ENCODE results near the gene SYT17.
A peak's percentile ranks its signal among the peaks of the same experiment; 100 is the strongest.

The SYT17 gene

DNA sequence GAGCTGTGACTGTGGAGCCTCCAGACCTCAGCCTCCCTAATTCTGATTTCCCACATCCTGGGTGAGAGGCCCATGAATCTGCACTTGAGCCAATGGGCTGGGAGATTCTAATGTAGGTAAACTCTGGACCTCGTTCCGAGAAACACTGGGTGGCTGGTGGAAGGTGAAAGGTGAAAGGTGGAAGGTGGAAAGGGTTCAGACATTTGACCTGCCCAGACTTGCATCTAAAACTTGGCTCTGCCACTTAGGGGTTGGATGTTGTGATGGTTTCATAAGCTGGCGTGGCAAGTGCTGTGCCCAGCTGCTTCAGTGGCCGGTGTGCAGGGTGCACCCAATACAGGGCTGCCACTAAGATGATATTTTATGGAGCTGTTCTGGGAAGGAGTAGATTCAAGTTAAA, 24.8 kb downstream of the SYT17 start:
- DNase-seq (ENCODE audit: low read depth, low spot score): no peak
- H3K4me1 ChIP-seq (ENCODE audit: insufficient read depth, insufficient read length): peaks cover 2% of the 10 kb centered on the region
- no peak overlapping the region for H3K4me3 ChIP-seq (ENCODE audit: insufficient read length, low read depth)
- H3K36me3 ChIP-seq (ENCODE audit: insufficient read depth, insufficient read length, low read length): peaks cover 8% of the 10 kb centered on the region
- H3K27me3 ChIP-seq (ENCODE audit: insufficient read depth, insufficient read length): no peaks in the 10 kb centered on the region
- H3K9me3 ChIP-seq (ENCODE audit: insufficient read depth, low read length): no peaks in the 10 kb centered on the region
- H3K9ac ChIP-seq (ENCODE audit: insufficient read length, low read depth): no peak overlapping the region
- TF ChIP-seq ZNF274 (IDR thresholded peaks at IDR 0.05; ENCODE audit: low read depth, low read length) (no peak), YY1 (IDR thresholded peaks at IDR 0.05; ENCODE audit: insufficient read depth, insufficient read length) (no peak), SUZ12 (IDR thresholded peaks at IDR 0.05; ENCODE audit: extremely low read depth, insufficient read depth, insufficient read length) (no peak)

DNA sequence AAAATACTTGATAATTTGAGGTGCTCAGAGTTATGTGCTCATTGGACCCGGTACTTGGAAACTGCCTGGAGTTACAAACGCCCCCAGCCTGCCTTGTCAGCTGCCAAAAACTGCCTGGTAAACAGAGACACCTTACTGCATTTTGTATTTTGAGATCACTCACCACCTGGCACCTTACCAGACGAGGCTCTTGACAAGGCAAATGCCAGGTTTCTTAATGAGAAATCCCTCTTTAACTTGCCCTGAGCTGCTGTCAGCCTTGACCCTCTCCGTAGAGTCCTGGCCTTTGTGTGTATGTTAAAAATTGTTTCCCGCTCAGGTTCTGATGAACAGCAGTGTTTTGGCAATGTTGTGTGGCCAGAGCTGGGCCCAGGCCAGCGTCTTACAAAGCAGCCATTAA, 28.8 kb downstream of the SYT17 start:
- TF ChIP-seq ZNF274 (IDR thresholded peaks at IDR 0.05; ENCODE audit: low read depth, low read length): no peak
- TF ChIP-seq SUZ12 (IDR thresholded peaks at IDR 0.05; ENCODE audit: extremely low read depth, insufficient read depth, insufficient read length): no peak
- TF ChIP-seq YY1 (IDR thresholded peaks at IDR 0.05; ENCODE audit: insufficient read depth, insufficient read length): no peak
- H3K4me3 ChIP-seq (ENCODE audit: insufficient read length, low read depth): no peak overlapping the region
- H3K9me3 ChIP-seq (ENCODE audit: insufficient read depth, low read length): no peaks in the 10 kb centered on the region
- H3K9ac ChIP-seq (ENCODE audit: insufficient read length, low read depth): no peak overlapping the region
- peaks cover 2% of the 10 kb centered on the region for H3K4me1 ChIP-seq (ENCODE audit: insufficient read depth, insufficient read length)
- DNase-seq (ENCODE audit: low read depth, low spot score): no peak
- peaks cover 8% of the 10 kb centered on the region for H3K36me3 ChIP-seq (ENCODE audit: insufficient read depth, insufficient read length, low read length)
- H3K27me3 ChIP-seq (ENCODE audit: insufficient read depth, insufficient read length): no peaks in the 10 kb centered on the region

DNA sequence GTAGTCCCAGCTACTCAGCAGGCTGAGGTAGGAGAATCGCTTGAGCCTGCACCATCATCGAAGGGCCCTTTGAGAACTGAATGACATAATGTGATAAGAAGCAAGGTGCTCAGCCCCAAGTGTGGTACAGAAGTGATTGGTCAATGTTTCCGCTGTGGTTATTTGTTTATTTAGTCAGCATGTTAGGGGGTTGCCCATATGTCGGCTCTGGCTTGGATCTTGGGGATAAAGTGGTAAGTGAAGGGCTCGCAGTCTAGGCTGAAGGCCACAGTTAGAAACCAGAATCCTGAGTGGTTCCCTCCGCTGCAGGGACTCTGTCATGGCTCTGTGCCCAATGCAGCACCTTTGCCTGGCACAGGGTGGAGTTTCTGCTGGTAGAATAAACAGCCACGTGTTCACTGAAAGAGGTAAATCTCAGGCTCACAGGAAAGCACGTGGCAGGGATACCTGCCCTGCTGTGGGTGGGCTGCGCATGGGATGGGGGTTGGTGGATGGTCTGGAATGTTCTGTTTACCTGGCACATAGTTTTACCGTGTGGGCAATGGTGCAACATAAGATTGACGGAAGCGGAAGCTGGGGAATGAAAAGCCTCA, 35.4 kb downstream of the SYT17 start:
- DNase-seq (ENCODE audit: low read depth, low spot score): no peak
- Histone ChIP-seq H3K9ac (ENCODE audit: insufficient read length, low read depth) (peak overlapping the region; percentile 25), H3K27me3 (ENCODE audit: insufficient read depth, insufficient read length) (no peaks in the 10 kb centered on the region), H3K36me3 (ENCODE audit: insufficient read depth, insufficient read length, low read length) (no peaks in the 10 kb centered on the region), H3K4me3 (ENCODE audit: insufficient read length, low read depth) (no peak overlapping the region), H3K4me1 (ENCODE audit: insufficient read depth, insufficient read length) (peaks cover 3% of the 10 kb centered on the region), H3K9me3 (ENCODE audit: insufficient read depth, low read length) (no peaks in the 10 kb centered on the region)
- TF ChIP-seq YY1 (IDR thresholded peaks at IDR 0.05; ENCODE audit: insufficient read depth, insufficient read length) (no peak), SUZ12 (IDR thresholded peaks at IDR 0.05; ENCODE audit: extremely low read depth, insufficient read depth, insufficient read length) (no peak), ZNF274 (IDR thresholded peaks at IDR 0.05; ENCODE audit: low read depth, low read length) (no peak)

DNA sequence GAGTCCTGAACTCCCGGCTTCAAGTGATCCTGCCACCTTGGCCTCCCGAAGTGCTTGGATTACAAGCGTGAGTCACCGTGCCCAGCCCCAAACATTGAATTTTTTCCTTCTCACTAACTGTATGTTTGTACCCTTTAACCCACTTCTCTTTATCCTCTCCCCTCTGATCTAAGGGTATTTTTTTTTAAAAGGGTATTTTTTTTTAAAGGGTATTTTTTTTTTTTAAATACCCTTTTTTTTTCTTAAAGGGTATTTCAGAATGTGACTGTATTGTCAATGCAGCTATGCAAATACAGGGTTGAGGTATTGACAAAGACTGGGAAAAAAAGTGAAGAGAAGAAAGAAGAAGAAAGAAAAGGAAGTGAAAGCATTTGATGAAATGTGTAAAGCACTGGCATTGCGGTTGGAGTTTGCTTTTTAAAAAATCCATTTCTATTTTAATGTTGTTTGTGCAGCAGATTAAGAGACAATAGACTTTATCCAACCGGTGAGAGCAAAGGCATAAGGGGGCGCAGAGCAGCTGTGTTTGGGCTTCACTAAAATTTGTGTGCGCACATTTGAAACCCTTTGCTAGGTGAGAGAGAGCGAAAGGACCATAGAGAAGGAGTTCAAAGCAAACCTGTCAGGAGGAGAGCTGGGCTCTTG, 42.4 kb downstream of the SYT17 start:
- Histone ChIP-seq H3K4me1 (ENCODE audit: insufficient read depth, insufficient read length) (no peaks in the 10 kb centered on the region), H3K4me3 (ENCODE audit: insufficient read length, low read depth) (no peak overlapping the region), H3K9ac (ENCODE audit: insufficient read length, low read depth) (no peak overlapping the region), H3K9me3 (ENCODE audit: insufficient read depth, low read length) (peaks cover 24% of the 10 kb centered on the region), H3K36me3 (ENCODE audit: insufficient read depth, insufficient read length, low read length) (peaks cover 3% of the 10 kb centered on the region), H3K27me3 (ENCODE audit: insufficient read depth, insufficient read length) (no peaks in the 10 kb centered on the region)
- DNase-seq (ENCODE audit: low read depth, low spot score): no peak
- TF ChIP-seq ZNF274 (IDR thresholded peaks at IDR 0.05; ENCODE audit: low read depth, low read length): no peak
- TF ChIP-seq SUZ12 (IDR thresholded peaks at IDR 0.05; ENCODE audit: extremely low read depth, insufficient read depth, insufficient read length): no peak
- TF ChIP-seq YY1 (IDR thresholded peaks at IDR 0.05; ENCODE audit: insufficient read depth, insufficient read length): no peak

DNA sequence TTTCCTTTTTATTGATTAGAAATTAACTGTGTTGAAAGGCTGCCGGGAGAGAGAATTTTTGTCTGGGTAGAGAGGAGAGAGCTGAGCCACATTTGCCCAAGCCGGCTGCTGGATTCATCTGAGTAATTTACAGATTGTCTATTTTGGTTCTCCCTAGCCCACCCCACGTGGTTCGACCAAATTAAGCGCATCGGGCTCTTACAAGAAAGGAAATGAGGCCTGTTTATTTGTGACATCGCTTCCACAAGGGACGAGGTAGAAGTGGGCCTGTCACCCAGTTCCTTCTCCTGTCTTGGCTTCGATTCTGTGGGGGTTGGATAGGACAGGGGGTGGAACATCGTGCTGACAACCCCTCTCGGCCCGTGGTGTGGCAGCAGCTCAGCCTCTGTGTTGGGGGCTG, 42.9 kb downstream of the SYT17 start:
- Histone ChIP-seq H3K4me3 (ENCODE audit: insufficient read length, low read depth) (no peak overlapping the region), H3K36me3 (ENCODE audit: insufficient read depth, insufficient read length, low read length) (peaks cover 3% of the 10 kb centered on the region), H3K4me1 (ENCODE audit: insufficient read depth, insufficient read length) (no peaks in the 10 kb centered on the region), H3K9me3 (ENCODE audit: insufficient read depth, low read length) (peaks cover 28% of the 10 kb centered on the region), H3K27me3 (ENCODE audit: insufficient read depth, insufficient read length) (no peaks in the 10 kb centered on the region), H3K9ac (ENCODE audit: insufficient read length, low read depth) (no peak overlapping the region)
- no peak for DNase-seq (ENCODE audit: low read depth, low spot score)
- TF ChIP-seq SUZ12 (IDR thresholded peaks at IDR 0.05; ENCODE audit: extremely low read depth, insufficient read depth, insufficient read length): no peak
- TF ChIP-seq ZNF274 (IDR thresholded peaks at IDR 0.05; ENCODE audit: low read depth, low read length): no peak
- no peak for TF ChIP-seq YY1 (IDR thresholded peaks at IDR 0.05; ENCODE audit: insufficient read depth, insufficient read length)

DNA sequence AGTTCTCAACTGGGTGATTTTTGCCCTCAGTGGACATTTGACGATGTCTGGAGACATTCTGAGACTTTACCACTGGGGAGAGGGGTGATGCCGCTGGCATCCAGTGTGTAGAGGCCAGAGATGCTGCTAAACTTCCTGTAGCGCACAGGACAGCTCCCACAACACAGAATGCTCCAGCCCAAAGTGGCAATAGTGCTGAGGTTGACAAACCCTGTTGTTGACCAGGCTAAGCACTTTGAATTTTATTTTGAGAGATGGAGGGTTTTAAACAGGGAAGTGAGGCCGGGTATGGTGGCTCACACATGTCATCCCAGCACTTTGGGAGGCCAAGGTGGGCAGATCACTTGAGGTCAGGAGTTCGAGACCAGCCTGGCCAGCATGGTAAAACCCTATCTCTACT, 44.0 kb downstream of the SYT17 start:
- Histone ChIP-seq H3K9me3 (ENCODE audit: insufficient read depth, low read length) (peaks cover 30% of the 10 kb centered on the region), H3K4me3 (ENCODE audit: insufficient read length, low read depth) (no peak overlapping the region), H3K4me1 (ENCODE audit: insufficient read depth, insufficient read length) (no peaks in the 10 kb centered on the region), H3K36me3 (ENCODE audit: insufficient read depth, insufficient read length, low read length) (peaks cover 3% of the 10 kb centered on the region), H3K27me3 (ENCODE audit: insufficient read depth, insufficient read length) (no peaks in the 10 kb centered on the region), H3K9ac (ENCODE audit: insufficient read length, low read depth) (no peak overlapping the region)
- TF ChIP-seq SUZ12 (IDR thresholded peaks at IDR 0.05; ENCODE audit: extremely low read depth, insufficient read depth, insufficient read length) (no peak), ZNF274 (IDR thresholded peaks at IDR 0.05; ENCODE audit: low read depth, low read length) (no peak), YY1 (IDR thresholded peaks at IDR 0.05; ENCODE audit: insufficient read depth, insufficient read length) (no peak)
- DNase-seq (ENCODE audit: low read depth, low spot score): no peak

DNA sequence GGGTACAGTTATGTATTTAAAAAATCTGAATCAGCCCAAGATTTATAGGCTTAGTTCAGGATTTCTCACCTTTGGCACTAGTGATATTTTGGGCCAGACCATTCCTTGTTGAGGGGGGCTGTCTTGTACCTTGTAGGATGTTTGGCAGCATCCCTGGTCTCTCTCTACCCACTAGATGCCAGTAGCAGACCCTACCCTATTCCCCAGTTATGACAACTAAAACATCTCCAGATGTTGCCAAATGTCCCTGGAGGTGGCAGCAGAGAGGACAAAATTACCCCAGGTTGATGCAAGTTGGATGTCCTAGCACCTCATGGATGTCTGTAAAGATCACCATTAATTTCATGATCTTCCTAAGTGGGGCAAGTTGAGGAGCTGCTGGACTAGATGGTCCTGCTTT, 45.8 kb downstream of the SYT17 start:
- DNase-seq (ENCODE audit: low read depth, low spot score): no peak
- no peak overlapping the region for H3K4me3 ChIP-seq (ENCODE audit: insufficient read length, low read depth)
- peaks cover 4% of the 10 kb centered on the region for H3K4me1 ChIP-seq (ENCODE audit: insufficient read depth, insufficient read length)
- TF ChIP-seq ZNF274 (IDR thresholded peaks at IDR 0.05; ENCODE audit: low read depth, low read length) (no peak), YY1 (IDR thresholded peaks at IDR 0.05; ENCODE audit: insufficient read depth, insufficient read length) (no peak), SUZ12 (IDR thresholded peaks at IDR 0.05; ENCODE audit: extremely low read depth, insufficient read depth, insufficient read length) (no peak)
- H3K36me3 ChIP-seq (ENCODE audit: insufficient read depth, insufficient read length, low read length): peaks cover 3% of the 10 kb centered on the region
- peaks cover 30% of the 10 kb centered on the region for H3K9me3 ChIP-seq (ENCODE audit: insufficient read depth, low read length)
- H3K9ac ChIP-seq (ENCODE audit: insufficient read length, low read depth): no peak overlapping the region
- no peaks in the 10 kb centered on the region for H3K27me3 ChIP-seq (ENCODE audit: insufficient read depth, insufficient read length)
